ENCODE results near the gene ADARB1.

DNA sequence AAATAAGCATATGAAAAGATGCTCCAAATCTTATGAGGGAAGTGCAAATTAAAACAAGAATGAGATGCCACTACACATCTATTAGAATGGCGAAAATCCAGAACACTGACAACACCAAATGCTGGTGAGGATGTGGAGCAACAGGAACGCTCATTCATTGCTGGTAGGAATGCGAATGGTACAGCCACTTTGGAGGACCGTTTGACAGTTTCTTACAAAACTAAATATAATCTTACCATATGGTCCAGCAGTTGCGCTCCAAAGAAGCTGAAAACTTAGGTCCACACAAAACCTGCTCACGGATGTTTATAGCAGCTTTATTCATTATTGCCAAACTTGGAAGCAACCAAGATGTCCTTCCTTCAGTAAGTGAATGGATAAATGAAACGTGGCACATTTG lies 163.0 kb downstream of the ADARB1 start:
- TF ChIP-seq POLR2A (IDR thresholded peaks at IDR 0.05): no peak
- TF ChIP-seq, protein P1, sequence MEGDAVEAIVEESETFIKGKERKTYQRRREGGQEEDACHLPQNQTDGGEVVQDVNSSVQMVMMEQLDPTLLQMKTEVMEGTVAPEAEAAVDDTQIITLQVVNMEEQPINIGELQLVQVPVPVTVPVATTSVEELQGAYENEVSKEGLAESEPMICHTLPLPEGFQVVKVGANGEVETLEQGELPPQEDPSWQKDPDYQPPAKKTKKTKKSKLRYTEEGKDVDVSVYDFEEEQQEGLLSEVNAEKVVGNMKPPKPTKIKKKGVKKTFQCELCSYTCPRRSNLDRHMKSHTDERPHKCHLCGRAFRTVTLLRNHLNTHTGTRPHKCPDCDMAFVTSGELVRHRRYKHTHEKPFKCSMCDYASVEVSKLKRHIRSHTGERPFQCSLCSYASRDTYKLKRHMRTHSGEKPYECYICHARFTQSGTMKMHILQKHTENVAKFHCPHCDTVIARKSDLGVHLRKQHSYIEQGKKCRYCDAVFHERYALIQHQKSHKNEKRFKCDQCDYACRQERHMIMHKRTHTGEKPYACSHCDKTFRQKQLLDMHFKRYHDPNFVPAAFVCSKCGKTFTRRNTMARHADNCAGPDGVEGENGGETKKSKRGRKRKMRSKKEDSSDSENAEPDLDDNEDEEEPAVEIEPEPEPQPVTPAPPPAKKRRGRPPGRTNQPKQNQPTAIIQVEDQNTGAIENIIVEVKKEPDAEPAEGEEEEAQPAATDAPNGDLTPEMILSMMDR (IDR thresholded peaks at IDR 0.05): no peak
